Gastroesophageal sphincter (tissue), 4 donors: ENCODE measurements around the gene AUTS2. TPM values are rescaled to one million over a fixed set of nuclear protein-coding genes. Genes with fewer than 3 reads are reported as not detected.

Experiments
- ATAC-seq: fragments of 150-250 bp; one replicate; pipeline ENCODE4 v1.9.1; 2016; ENCODE audit warnings: mild to moderate bottlenecking, moderate library complexity
- H3K27ac ChIP-seq, 4 donors: fragments of 200-600 bp; sonication (generic) in 3 of 4; 1 replicate in 3 of 4; 2 replicates in 1 of 4; pipeline ENCODE4 v1.5.1; 2016 to 2019
- H3K27me3 ChIP-seq: fragments of 200-600 bp; sonication (generic); one replicate; pipeline ENCODE4 v1.5.1; 2019
- H3K36me3 ChIP-seq, 2 donors: fragments of 200-600 bp; sonication (generic); one replicate each; pipeline ENCODE4 v1.5.1; 2019; ENCODE audit warnings: control low read depth in 1 of 2
- H3K4me1 ChIP-seq, 3 donors: fragments of 200-600 bp; sonication (generic); 1 replicate in 2 of 3; 2 replicates in 1 of 3; pipeline ENCODE4 v1.5.1; 2016 to 2019; ENCODE audit warnings: control low read depth in 2 of 3
- H3K4me3 ChIP-seq, 2 donors: fragments of 200-600 bp; sonication (generic); one replicate each; pipeline ENCODE4 v1.5.1; 2019; ENCODE audit warnings: mild to moderate bottlenecking in 1 of 2, moderate library complexity in 1 of 2
- H3K9me3 ChIP-seq, 3 donors: fragments of 200-600 bp; sonication (generic); one replicate each; pipeline ENCODE4 v1.5.1; 2017 to 2019; ENCODE audit warnings: control low read depth in 2 of 3
- EP300 ChIP-seq: sonication (generic); formaldehyde crosslinking; IDR thresholded peaks from one replicate; pipeline ENCODE4 v1.6.1; 2017; ENCODE audit warnings: antibody characterized with exemption, mild to moderate bottlenecking
- POLR2A ChIP-seq, 2 donors: fragments of 450-650 bp; IDR thresholded peaks; one replicate each; pipeline ENCODE4 v1.6.1; 2017; ENCODE audit warnings: antibody characterized with exemption in 2 of 2, mild to moderate bottlenecking in 2 of 2, moderate library complexity in 1 of 2
- POLR2AphosphoS5 ChIP-seq: sonication (generic); formaldehyde crosslinking; IDR thresholded peaks from one replicate; pipeline ENCODE4 v1.6.1; 2017; ENCODE audit warnings: antibody characterized with exemption
- WGBS, 2 donors: methylation state at CpG; one replicate each; pipeline ENCODE4 v1.1.5; 2018; ENCODE audit warnings: low coverage in 1 of 2; 5-methylcytosine and 5-hydroxymethylcytosine counted together
- total RNA-seq, 4 donors: library from RNA; depleted of rRNA; stranded (reverse); fragments of >200 nt; gene quantifications; one replicate each; pipeline ENCODE4 v1.1.0, GENCODE V29; 2016
- TF ChIP-seq, protein P1 (sequence below), 4 experiments: fragments of 200-600 bp in 2 of 4; fragments of 450-650 bp in 2 of 4; sonication (generic) in 1 of 4; IDR thresholded peaks; one replicate each; pipeline ENCODE4 v1.5.1; 2017 to 2019; ENCODE audit warnings: antibody characterized with exemption in 4 of 4, mild to moderate bottlenecking in 2 of 4, moderate library complexity in 2 of 4

AUTS2 gene
- total RNA-seq, 4 donors from 2014 or later, result 12.2 to 48.7 (median 44.1) TPM

GRCh38 chr7:70582927-70583895 lies 984.9 kb downstream of the AUTS2 start:
- Histone ChIP-seq H3K4me3 (no peak overlapping the region), H3K27me3 (no peaks in the 10 kb centered on the region), H3K9me3 (no peaks in the 10 kb centered on the region), H3K27ac (no peak overlapping the region), H3K36me3 (no peaks in the 10 kb centered on the region), H3K4me1 (peaks cover 0 to 16% (median 0%) of the 10 kb centered on the region in 3 donors)
- no peak for ATAC-seq
- TF ChIP-seq, protein P1, sequence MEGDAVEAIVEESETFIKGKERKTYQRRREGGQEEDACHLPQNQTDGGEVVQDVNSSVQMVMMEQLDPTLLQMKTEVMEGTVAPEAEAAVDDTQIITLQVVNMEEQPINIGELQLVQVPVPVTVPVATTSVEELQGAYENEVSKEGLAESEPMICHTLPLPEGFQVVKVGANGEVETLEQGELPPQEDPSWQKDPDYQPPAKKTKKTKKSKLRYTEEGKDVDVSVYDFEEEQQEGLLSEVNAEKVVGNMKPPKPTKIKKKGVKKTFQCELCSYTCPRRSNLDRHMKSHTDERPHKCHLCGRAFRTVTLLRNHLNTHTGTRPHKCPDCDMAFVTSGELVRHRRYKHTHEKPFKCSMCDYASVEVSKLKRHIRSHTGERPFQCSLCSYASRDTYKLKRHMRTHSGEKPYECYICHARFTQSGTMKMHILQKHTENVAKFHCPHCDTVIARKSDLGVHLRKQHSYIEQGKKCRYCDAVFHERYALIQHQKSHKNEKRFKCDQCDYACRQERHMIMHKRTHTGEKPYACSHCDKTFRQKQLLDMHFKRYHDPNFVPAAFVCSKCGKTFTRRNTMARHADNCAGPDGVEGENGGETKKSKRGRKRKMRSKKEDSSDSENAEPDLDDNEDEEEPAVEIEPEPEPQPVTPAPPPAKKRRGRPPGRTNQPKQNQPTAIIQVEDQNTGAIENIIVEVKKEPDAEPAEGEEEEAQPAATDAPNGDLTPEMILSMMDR (IDR thresholded peaks at IDR 0.05), result no peak
- TF ChIP-seq POLR2A (IDR thresholded peaks at IDR 0.05), result no peak
- no peak for TF ChIP-seq POLR2AphosphoS5
- TF ChIP-seq EP300, result no peak
- 61 to 71% methylated on average over 14 to 15 of the region's 18 CpGs for WGBS, 2 donors

DNA sequence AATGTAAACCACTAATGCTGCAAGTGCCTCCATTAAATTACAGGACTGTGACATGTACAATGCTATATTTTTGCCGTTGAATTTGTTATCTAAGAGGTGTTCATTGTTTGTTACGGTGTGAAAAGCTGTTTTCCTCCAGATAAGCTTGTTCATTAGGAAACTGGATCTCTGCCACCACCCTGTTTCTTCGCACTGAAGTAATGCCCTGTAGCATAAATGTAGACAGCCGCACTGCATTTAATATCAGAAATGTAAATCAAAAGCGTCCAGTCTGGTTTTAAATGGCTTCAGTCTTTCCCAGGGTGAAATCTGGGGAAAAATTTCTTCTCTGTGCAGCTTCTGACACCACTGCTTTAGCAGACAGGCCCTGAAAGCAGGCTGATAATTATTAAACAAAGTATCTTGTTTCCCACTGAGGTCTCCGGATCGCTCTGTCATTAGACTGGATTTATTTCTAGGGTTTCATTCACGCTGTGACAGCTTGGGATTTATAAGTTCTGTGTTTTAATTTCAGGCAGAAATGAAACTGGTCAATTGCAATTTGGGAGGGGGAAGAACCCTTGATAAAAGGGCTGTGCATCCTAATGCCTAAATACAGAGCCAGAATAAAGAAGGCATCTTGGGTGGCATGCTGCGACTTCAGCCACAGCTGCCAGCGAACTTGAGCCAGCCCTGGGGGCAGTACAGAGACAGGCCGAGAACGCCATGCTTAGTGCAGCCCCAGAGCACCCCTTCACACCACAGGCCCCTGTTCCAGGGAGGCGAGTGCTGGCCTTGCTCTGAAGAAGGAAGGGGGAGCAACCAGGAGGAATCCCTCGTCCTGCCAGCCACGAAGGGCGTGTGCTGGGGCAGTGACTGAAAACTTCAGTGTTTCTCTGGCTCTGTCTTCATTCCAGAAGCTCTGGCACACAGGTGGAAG lies 985.9 kb downstream of the AUTS2 start:
- no peak for ATAC-seq
- Histone ChIP-seq H3K36me3 (no peaks in the 10 kb centered on the region), H3K27me3 (no peaks in the 10 kb centered on the region), H3K4me3 (no peak overlapping the region), H3K4me1 (peaks cover 0 to 16% (median 0%) of the 10 kb centered on the region in 3 donors), H3K27ac (no peak overlapping the region), H3K9me3 (no peaks in the 10 kb centered on the region)
- 76 to 77% methylated on average over 8 to 14 of the region's 16 CpGs for WGBS, 2 donors
- TF ChIP-seq EP300, result no peak
- TF ChIP-seq, protein P1 (IDR thresholded peaks at IDR 0.05), result no peak

DNA sequence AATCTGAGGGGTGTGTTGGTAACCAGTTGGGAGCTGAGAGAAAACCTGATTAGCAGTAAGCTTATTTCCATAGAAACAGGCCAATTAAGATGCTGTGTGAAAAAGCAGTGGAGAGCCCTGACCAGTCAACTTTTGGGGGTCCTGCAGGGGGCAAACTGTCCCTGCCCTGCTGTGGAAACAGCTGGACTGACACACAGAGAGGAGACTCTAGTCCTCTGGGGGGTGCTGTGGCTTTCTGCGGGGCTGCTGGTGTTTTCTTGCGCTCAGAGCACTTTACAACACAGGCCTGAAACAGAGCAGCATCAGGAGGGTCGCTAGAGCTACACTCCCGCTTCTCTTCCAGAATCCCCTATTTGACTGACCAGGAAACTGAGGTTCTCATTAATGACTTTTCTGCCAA lies 986.8 kb downstream of the AUTS2 start:
- H3K27ac ChIP-seq, result no peak overlapping the region
- no peaks in the 10 kb centered on the region for H3K36me3 ChIP-seq
- no peaks in the 10 kb centered on the region for H3K27me3 ChIP-seq
- peaks cover 0 to 16% (median 0%) of the 10 kb centered on the region in 3 donors for H3K4me1 ChIP-seq
- ATAC-seq, result no peak
- no peaks in the 10 kb centered on the region for H3K9me3 ChIP-seq
- no peak overlapping the region for H3K4me3 ChIP-seq
- 83 to 96% methylated on average over 1 to 4 of the region's 4 CpGs for WGBS, 2 donors
- TF ChIP-seq POLR2AphosphoS5 (no peak), EP300 (no peak), POLR2A (IDR thresholded peaks at IDR 0.05) (no peak)
- TF ChIP-seq, protein P1 (IDR thresholded peaks at IDR 0.05), result no peak

DNA sequence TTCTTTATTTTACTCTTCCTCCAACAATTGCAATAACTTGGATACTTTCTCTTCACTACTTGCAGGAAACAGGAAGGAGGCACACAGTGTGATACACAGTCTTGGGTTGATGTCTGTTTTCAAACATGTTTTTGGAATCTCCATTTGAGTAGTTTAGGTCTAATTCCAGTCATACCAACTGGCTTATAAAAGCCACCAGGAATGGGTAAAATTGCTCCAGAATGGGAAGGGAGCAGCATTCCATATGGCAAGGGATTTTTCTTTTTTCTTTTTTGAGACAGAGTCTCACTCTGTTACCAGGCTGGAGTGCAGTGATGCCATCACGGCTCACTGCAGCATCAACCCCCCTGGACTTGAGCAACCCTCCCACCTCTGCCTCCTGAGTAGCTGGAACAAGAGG lies 988.5 kb downstream of the AUTS2 start:
- H3K4me1 ChIP-seq, result peaks cover 0 to 16% (median 0%) of the 10 kb centered on the region in 3 donors
- H3K36me3 ChIP-seq, result no peaks in the 10 kb centered on the region
- H3K27me3 ChIP-seq, result no peaks in the 10 kb centered on the region
- whole genome bisulfite sequencing, 2 donors, result 100% methylated on average over 1 of the region's 1 CpG; no CpG with 5 or more reads in 1 of the 2 donors
- TF ChIP-seq POLR2A (IDR thresholded peaks at IDR 0.05) (no peak), POLR2AphosphoS5 (no peak), EP300 (no peak)
- TF ChIP-seq, protein P1 (IDR thresholded peaks at IDR 0.05), result no peak
- no peak overlapping the region for H3K4me3 ChIP-seq
- no peak for ATAC-seq
- H3K27ac ChIP-seq, result no peak overlapping the region
- H3K9me3 ChIP-seq, result no peaks in the 10 kb centered on the region
